Measurements from ENCODE around the gene RNF103. TPM values are rescaled to one million over a fixed set of nuclear protein-coding genes. Genes with fewer than 3 reads are reported as not detected.
A peak's percentile ranks its signal among the peaks of the same experiment; 100 is the strongest.

Gene RNF103
- total and polyA plus RNA-seq, 12 donors: 13.7 to 37.7 (median 28.6) TPM

DNA sequence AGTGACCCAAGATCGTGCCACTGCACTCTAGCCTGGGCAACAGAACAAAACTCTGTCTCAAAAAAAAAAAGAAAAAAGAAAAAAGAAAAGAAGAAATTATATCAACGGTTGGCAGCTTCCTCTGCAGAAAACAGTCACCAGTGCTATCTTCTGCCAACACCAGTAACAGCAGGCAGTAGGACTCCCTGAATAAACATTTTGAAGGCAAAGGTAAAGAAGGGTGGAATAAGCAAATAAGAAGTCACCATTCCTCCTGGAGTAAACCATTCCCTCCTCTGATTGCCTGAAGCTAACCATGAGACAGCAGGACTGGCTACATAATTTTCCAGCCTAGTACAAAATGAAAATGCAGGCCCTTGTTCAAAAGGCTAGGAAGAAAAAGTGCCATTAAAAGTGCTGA is 9.0 kb upstream of the RNF103 start:
- intact Hi-C loops (cut with DNase I): no loop called here
- H3K4me1 ChIP-seq (replicated peaks in 1 of 2): peaks cover 0 to 6% of the 10 kb centered on the region in 2 donors
- no peak overlapping the region for H3K27ac ChIP-seq
- H3K27me3 ChIP-seq: no peaks in the 10 kb centered on the region
- H3K9me3 ChIP-seq (replicated peaks in 1 of 3): no peaks in the 10 kb centered on the region
- TF ChIP-seq, protein P1, sequence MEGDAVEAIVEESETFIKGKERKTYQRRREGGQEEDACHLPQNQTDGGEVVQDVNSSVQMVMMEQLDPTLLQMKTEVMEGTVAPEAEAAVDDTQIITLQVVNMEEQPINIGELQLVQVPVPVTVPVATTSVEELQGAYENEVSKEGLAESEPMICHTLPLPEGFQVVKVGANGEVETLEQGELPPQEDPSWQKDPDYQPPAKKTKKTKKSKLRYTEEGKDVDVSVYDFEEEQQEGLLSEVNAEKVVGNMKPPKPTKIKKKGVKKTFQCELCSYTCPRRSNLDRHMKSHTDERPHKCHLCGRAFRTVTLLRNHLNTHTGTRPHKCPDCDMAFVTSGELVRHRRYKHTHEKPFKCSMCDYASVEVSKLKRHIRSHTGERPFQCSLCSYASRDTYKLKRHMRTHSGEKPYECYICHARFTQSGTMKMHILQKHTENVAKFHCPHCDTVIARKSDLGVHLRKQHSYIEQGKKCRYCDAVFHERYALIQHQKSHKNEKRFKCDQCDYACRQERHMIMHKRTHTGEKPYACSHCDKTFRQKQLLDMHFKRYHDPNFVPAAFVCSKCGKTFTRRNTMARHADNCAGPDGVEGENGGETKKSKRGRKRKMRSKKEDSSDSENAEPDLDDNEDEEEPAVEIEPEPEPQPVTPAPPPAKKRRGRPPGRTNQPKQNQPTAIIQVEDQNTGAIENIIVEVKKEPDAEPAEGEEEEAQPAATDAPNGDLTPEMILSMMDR (IDR thresholded peaks at IDR 0.05): no peak
- TF ChIP-seq POLR2A (IDR thresholded peaks at IDR 0.05): no peak
- DNase-seq: no peak
- 45 to 75% (median 70%) methylated on average over 2 of the region's 2 CpGs for WGBS, 4 donors
- H3K36me3 ChIP-seq (replicated peaks in 1 of 2): no peaks in the 10 kb centered on the region
- H3K4me3 ChIP-seq: no peak overlapping the region

DNA sequence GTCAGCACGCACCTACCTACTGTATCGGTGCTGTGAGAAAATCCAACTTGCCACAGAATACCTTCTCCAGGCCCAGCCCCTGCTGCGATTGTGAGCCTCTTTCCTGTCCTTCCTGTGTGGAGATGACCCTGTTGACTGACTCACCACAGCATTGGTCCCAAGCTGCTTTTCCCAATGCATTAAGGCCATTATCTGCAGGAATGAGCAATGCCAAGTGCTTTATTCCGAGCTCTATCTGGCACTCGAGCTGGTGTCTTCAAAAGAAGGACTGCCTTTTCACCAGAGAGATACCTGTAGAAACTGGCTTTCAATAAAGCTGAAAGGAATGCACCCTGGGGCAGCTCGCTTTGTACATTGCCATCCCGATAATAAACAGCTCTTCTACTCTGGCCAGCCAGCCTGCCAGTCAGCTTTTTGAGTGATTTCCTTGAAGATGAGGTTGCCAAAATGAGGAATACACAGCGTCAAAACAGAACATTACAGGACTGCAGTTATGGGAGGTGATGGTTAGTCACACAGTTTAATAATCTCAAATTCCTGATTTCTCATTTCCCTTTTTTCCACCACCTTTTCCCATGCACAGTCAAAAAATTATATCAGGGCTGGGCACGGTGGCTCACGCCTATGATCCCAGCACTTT is 8.3 kb upstream of the RNF103 start:
- 64 to 82% (median 76%) methylated on average over 10 of the region's 10 CpGs for WGBS, 4 donors
- Histone ChIP-seq H3K27me3 (no peaks in the 10 kb centered on the region), H3K4me3 (no peak overlapping the region), H3K9me3 (replicated peaks in 1 of 3) (no peaks in the 10 kb centered on the region), H3K27ac (no peak overlapping the region), H3K36me3 (replicated peaks in 1 of 2) (no peaks in the 10 kb centered on the region), H3K4me1 (replicated peaks in 1 of 2) (peaks cover 0 to 6% of the 10 kb centered on the region in 2 donors)
- TF ChIP-seq POLR2A (IDR thresholded peaks at IDR 0.05): no peak
- TF ChIP-seq, protein P1 (IDR thresholded peaks at IDR 0.05): no peak
- intact Hi-C loops (cut with DNase I): no loop called here
- no peak for DNase-seq

DNA sequence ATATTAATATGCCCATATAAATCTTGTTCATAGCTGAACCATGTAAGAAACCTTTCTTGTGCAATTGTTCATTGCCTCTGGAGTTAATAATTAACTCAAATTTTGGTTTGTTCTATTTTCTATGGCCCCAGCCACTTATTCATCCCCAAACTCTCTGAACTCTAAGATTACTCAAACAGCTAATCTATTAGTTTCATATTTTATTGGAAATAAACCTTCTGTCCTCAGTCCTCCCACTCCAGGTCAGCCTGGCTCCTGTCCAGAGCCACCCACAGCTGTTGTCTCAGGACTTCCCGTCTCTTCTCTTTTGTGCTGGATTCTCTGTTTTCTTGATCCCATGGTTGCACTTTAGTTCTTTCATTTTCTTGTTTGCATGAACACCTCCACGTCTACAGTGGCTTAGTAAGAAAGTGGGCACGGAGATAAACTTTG is 4.4 kb upstream of the RNF103 start:
- TF ChIP-seq POLR2A (IDR thresholded peaks at IDR 0.05): no peak
- TF ChIP-seq, protein P1 (IDR thresholded peaks at IDR 0.05): no peak
- DNase-seq: peak in 1 of 7 donors; percentile 32
- no peaks in the 10 kb centered on the region for H3K36me3 ChIP-seq (replicated peaks in 1 of 2)
- H3K9me3 ChIP-seq (replicated peaks in 1 of 3): no peaks in the 10 kb centered on the region
- no peaks in the 10 kb centered on the region for H3K27me3 ChIP-seq
- H3K27ac ChIP-seq: no peak overlapping the region
- intact Hi-C loops (cut with DNase I): no loop called here
- H3K4me1 ChIP-seq (replicated peaks in 1 of 2): peaks cover 0 to 11% of the 10 kb centered on the region in 2 donors
- no peak overlapping the region for H3K4me3 ChIP-seq
- 54 to 70% (median 60%) methylated on average over 3 of the region's 3 CpGs for WGBS, 4 donors

DNA sequence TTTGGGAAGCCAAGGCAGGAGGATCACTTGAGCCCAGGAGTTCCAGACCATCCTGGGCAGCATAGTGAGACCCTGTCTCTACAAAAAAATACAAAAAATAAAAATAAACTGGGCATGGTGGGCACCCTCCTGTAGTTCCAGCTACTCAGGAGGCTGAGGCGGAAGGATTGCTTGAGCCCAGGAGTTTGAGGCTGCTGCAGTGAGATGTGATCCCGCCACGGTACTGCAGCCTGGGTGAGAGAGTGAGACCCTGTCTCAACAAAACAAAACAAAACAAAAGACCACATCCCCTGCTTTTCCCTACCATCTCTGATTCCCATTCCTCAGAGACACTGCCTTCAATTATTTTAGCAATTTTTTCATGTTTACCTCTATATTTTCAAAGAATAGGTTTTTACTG is 3.9 kb upstream of the RNF103 start:
- Histone ChIP-seq H3K4me1 (replicated peaks in 1 of 2) (peaks cover 0 to 11% of the 10 kb centered on the region in 2 donors), H3K36me3 (replicated peaks in 1 of 2) (no peaks in the 10 kb centered on the region), H3K27me3 (no peaks in the 10 kb centered on the region), H3K9me3 (replicated peaks in 1 of 3) (no peaks in the 10 kb centered on the region), H3K4me3 (no peak overlapping the region), H3K27ac (no peak overlapping the region)
- 93 to 97% (median 95%) methylated on average over 3 of the region's 3 CpGs for WGBS, 4 donors
- no peak for DNase-seq
- TF ChIP-seq, protein P1 (IDR thresholded peaks at IDR 0.05): no peak
- no peak for TF ChIP-seq POLR2A (IDR thresholded peaks at IDR 0.05)
- intact Hi-C loops (cut with DNase I): no loop called here
